NCI-H524 (cell line): Measurements from ENCODE around the gene CFAP92.

ENCODE experiments used
- DNase-seq, 2 experiments: peaks; one replicate each; lab custom pipeline; 2025; lab: John Stamatoyannopoulos, UW

CFAP92 gene

DNA sequence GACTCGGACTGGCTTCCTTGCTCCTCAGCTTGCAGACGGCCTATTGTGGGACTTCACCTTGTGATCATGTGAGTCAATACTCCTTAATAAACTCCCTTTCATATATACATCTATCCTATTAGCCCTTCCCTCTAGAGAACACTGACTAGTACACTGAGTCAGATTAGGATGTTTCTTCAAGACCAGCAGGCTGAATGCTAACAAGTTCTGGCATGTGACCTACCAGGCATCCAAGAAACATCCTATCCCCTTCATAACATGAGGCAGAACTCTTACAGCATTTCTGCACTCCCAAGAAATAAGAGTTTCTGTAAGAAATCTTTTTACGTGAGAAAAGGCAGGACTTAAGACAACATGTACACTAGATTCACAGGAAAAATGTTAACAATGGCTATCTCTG, 9.3 kb downstream of the CFAP92 start:
- no peak for DNase-seq

GRCh38 chr3:128983293-128984069, 10.4 kb downstream of the CFAP92 start:
- peak; percentile 81 to 90 for DNase-seq

DNA sequence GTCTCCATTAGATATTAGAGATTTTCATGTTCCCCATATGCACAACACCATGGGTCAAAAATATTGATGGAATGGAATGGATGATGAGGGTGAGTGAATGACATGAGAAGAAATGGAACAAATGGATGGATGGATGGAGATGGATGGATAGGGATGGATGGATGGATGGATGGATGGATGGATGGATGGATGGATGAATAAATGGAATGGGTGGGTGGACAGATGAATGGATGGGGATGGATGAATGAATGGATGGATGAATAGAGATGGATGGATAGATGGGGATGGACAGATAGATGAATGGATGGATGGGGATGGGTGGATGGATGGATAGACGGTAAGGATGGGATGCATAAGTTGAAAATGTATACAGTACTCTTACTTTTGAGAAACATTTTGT, 18.6 kb downstream of the CFAP92 start:
- no peak for DNase-seq

- DNase-seq, result no peak
Observed at GRCh38 chr3:128973988-128974564, 19.8 kb downstream of the CFAP92 start.

- no peak for DNase-seq
Observed at GRCh38 chr3:128971421-128972100, 22.3 kb downstream of the CFAP92 start.

DNA sequence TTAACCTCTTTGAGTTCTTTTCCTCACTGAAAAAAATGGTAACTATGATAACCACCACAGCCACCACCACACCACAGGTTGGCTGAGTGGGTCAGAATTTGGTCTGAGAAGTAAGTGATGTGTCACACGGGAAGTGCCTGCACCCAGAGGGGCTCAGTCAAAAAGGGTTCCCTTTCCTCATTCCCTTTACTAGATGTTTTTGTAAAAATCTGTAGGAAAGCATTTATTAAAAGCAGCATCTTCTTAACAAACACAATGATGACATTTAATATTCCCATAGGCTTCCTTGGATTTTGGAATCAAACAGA, 23.2 kb downstream of the CFAP92 start:
- no peak for DNase-seq

DNA sequence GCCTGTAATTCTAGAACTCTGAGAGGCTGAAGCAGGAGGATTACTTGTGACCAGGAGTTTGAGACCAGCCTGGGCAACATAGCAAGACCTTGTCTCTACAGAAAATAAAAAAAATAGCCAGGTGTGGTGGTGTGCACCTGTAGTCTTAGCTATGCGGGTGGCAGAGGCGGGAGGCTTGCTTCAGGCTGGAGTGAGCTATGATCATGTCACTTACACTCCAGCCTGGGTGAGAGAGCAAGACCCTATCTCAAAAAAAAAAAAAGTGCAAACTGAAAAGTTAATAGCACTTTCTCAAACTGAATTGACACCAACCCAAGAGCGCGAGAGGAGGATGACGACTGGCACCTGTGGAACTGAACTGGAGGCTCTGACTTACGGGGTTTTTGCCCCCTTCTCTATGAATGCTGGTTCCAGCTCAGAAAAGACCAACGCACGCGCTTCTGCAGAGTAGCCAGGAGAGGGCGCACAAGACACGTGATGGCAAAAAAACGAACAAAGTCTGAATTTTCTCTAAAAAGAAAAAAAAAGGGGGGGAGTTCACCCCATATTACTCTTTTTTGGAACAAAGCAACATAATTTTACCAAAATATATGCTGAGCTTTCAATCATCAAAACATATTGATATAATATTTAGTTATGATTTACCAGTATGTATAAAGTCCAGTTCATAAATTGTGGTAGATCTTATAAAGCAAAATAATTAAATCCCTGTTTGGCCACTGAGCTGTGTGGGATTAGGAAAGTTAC, 23.7 kb downstream of the CFAP92 start:
- DNase-seq, result peak; percentile 9 to 45

- DNase-seq, result no peak
Observed at GRCh38 chr3:128967748-128968355, 26.0 kb downstream of the CFAP92 start.

DNA sequence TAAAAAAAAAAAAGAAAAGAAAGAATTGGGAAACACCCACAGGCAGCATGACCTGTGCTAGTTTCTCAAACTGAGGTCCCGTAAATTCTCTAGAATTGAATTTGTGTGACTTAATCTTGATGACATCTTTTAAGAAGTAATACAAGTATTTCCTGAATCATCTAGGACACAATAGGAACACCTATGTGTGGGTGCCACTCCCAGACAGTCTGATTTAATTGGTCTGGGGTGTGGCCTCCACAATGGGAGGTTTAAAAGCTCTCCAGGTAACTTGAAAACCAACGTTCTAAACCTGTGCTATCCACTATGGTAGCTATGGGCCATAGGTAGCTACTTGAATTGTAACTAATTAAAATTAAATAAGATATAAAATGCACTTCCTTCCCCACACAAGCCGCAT, 28.1 kb downstream of the CFAP92 start:
- DNase-seq, result no peak

GRCh38 chr3:128965280-128965679, 28.6 kb downstream of the CFAP92 start:
- no peak for DNase-seq

DNA sequence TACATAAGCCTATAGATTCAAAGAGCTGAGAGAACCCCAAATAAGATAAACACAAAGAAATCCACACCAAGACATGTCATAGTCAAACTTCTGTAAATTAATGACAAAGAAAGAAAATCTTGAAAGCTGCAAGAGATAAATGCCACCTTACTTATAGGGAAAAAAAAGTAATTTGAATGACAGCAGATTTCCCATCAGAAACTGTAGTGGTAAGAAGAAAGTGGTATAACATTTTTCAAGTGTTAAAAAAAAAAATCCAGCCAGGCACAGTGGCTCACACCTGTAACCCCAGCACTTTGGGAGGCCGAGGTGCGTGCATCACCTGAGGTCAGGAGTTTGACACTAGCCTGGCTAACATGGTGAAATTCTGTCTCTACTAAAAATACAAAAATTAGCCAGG, 37.4 kb downstream of the CFAP92 start:
- no peak for DNase-seq

DNA sequence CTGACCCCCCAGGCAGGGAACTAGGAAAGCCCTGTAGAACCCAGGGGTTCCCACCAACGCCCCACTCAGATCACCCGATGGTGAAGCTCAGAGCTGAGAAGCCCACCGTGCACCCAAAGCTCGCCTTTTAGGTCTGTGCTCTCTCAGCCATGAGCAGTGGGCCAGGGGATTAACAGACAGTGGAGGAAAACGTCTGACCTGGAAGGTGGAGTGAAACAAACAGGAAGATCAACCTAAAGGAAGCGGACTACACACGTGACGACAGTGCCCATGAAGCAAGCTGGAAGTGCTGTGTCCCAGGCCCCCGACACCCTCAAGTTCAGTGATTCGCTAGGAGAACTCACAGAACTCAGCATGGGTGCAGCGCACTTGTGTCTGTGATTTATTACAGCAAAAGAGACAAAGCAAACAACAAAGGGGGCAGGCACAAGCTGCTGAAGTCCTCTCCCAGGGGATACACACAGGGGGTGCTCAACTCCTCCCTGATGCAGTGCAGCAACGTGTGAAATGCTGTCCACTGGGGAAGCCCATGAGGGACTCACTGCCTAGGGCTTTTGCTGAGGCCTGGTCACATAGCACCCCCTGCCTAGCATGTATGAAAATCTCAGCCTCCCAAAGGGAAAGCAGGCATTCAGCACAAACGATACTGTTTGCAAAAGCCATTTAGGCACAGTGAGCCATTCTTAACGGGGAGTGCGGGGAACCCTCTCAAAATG, 43.5 kb downstream of the CFAP92 start:
- DNase-seq, result peak; percentile 11 to 64

DNA sequence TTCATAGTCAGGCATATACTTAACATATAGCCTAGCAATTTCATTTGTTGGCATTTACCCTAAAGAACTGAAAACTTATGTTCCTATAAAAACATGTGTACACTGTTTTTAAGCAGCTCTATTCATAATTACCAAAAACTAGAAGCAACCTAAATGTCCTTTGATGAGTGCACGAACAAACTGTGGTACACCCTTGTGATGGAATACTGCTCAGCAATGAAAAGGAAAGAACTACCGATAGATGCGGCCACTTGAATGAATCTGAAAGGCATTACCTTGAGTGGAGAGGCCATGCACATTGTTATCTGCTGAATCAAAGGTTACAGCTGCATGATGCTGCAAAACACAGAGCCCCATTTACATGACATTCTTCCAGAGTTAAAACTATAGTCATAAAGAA, 44.7 kb downstream of the CFAP92 start:
- no peak for DNase-seq

- no peak for DNase-seq
Observed at GRCh38 chr3:128946411-128946810, 47.5 kb downstream of the CFAP92 start.

- no peak for DNase-seq
Observed at GRCh38 chr3:128945878-128946175, 48.0 kb downstream of the CFAP92 start.

- DNase-seq, result no peak
Observed at GRCh38 chr3:128945041-128945877, 48.6 kb downstream of the CFAP92 start.

GRCh38 chr3:128942161-128942952, 51.5 kb downstream of the CFAP92 start:
- DNase-seq, result no peak

- DNase-seq, result no peak
Observed at GRCh38 chr3:128940252-128940651, 53.6 kb downstream of the CFAP92 start.

GRCh38 chr3:128936341-128936740, 57.5 kb downstream of the CFAP92 start:
- no peak for DNase-seq

- no peak for DNase-seq
Observed at GRCh38 chr3:128935922-128936321, 58.0 kb downstream of the CFAP92 start.
